Astrocyte (in vitro differentiated cells and primary cell): Measurements from ENCODE around the gene TNP2.

Experiments
- EZH2 ChIP-seq: IDR thresholded peaks from 2 replicates; pipeline ENCODE4 v1.6.1; 2012; ENCODE audit warnings: mild to moderate bottlenecking, low read length, inconsistent platforms; ENCODE audit not compliant: insufficient read depth
- TF ChIP-seq, protein P1 (sequence below): IDR thresholded peaks from 2 replicates; pipeline ENCODE4 v1.5.1; 2011; ENCODE audit warnings: low read depth, mild to moderate bottlenecking, inconsistent platforms, low read length, moderate library complexity; ENCODE audit not compliant: insufficient read depth

DNA sequence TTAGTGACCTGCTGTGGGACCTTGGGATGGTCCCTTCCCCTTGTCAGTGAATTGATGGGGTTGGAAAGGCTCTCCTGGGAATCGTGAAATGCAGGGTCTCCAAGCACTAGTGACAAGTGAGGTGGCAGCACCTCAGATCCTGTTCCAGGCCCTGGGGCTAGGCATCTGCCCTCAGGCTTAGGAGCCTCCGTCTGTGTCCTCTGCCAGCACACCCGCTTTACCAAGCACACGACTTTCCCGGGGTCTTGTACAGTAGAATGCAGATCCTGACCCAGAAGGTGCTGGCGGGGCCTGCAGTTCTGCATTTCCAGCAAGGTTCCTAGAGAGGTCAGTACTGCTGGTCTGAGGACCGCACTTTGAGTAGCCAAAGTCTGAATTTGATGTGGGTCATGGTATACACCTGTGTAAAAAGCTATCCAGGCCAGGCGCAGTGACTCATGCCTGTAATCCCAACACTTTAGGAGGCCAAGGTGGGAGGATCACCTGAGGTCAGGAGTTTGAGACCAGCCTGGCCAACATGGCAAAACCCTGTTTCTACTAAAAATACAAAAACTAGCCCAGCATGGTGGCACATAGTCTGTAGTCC lies 45.3 kb upstream of the TNP2 start:
- TF ChIP-seq, protein P1, sequence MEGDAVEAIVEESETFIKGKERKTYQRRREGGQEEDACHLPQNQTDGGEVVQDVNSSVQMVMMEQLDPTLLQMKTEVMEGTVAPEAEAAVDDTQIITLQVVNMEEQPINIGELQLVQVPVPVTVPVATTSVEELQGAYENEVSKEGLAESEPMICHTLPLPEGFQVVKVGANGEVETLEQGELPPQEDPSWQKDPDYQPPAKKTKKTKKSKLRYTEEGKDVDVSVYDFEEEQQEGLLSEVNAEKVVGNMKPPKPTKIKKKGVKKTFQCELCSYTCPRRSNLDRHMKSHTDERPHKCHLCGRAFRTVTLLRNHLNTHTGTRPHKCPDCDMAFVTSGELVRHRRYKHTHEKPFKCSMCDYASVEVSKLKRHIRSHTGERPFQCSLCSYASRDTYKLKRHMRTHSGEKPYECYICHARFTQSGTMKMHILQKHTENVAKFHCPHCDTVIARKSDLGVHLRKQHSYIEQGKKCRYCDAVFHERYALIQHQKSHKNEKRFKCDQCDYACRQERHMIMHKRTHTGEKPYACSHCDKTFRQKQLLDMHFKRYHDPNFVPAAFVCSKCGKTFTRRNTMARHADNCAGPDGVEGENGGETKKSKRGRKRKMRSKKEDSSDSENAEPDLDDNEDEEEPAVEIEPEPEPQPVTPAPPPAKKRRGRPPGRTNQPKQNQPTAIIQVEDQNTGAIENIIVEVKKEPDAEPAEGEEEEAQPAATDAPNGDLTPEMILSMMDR: no peak
- no peak for TF ChIP-seq EZH2
